ENCODE results near the gene CDKAL1.

Gene CDKAL1

GRCh38 chr6:20610636-20611370, 76.5 kb downstream of the CDKAL1 start:
- TF ChIP-seq TAF1 (IDR thresholded peaks at IDR 0.05; ENCODE audit: borderline replicate concordance, insufficient read depth, low read length) = no peak
- TF ChIP-seq, protein P1, sequence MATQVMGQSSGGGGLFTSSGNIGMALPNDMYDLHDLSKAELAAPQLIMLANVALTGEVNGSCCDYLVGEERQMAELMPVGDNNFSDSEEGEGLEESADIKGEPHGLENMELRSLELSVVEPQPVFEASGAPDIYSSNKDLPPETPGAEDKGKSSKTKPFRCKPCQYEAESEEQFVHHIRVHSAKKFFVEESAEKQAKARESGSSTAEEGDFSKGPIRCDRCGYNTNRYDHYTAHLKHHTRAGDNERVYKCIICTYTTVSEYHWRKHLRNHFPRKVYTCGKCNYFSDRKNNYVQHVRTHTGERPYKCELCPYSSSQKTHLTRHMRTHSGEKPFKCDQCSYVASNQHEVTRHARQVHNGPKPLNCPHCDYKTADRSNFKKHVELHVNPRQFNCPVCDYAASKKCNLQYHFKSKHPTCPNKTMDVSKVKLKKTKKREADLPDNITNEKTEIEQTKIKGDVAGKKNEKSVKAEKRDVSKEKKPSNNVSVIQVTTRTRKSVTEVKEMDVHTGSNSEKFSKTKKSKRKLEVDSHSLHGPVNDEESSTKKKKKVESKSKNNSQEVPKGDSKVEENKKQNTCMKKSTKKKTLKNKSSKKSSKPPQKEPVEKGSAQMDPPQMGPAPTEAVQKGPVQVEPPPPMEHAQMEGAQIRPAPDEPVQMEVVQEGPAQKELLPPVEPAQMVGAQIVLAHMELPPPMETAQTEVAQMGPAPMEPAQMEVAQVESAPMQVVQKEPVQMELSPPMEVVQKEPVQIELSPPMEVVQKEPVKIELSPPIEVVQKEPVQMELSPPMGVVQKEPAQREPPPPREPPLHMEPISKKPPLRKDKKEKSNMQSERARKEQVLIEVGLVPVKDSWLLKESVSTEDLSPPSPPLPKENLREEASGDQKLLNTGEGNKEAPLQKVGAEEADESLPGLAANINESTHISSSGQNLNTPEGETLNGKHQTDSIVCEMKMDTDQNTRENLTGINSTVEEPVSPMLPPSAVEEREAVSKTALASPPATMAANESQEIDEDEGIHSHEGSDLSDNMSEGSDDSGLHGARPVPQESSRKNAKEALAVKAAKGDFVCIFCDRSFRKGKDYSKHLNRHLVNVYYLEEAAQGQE (IDR thresholded peaks at IDR 0.05; ENCODE audit: insufficient read depth in 1 of 2, low read depth in 2 of 2, low read length in 2 of 2) = no peak
- TF ChIP-seq FOXP2 (optimal IDR thresholded peaks at IDR 0.05; ENCODE audit: borderline replicate concordance, extremely low read depth, extremely low read length, insufficient read depth) = no peak
- TF ChIP-seq POLR2AphosphoS5 (IDR thresholded peaks at IDR 0.05; ENCODE audit: low read depth, low read length) = no peak
- no peak for TF ChIP-seq SIN3A (IDR thresholded peaks at IDR 0.05; ENCODE audit: borderline replicate concordance, insufficient read depth, low read length)

GRCh38 chr6:20620043-20620442, 85.8 kb downstream of the CDKAL1 start:
- TF ChIP-seq SIN3A (IDR thresholded peaks at IDR 0.05; ENCODE audit: borderline replicate concordance, insufficient read depth, low read length) (no peak), TAF1 (IDR thresholded peaks at IDR 0.05; ENCODE audit: borderline replicate concordance, insufficient read depth, low read length) (no peak), FOXP2 (optimal IDR thresholded peaks at IDR 0.05; ENCODE audit: borderline replicate concordance, extremely low read depth, extremely low read length, insufficient read depth) (no peak)

DNA sequence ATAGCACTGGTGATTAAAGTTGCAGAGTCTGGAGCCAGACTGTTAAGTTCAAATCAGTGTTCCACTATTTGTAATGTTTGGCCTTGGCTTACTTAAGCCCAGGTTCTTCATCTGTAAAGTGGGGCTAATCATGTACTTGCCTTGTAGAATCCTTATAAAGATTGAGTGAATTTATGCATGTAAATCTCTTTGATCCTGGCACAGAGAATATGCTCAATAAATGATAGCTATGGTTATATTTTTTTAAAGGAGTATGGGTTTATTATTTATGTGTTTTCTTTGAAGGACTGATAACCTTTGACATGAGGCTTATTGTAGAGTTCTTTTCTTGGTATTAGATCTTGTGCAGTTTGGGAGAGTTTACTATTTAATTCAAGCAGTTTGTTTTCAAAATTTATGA, 89.5 kb downstream of the CDKAL1 start:
- no peak for TF ChIP-seq FOXP2 (optimal IDR thresholded peaks at IDR 0.05; ENCODE audit: borderline replicate concordance, extremely low read depth, extremely low read length, insufficient read depth)
- TF ChIP-seq TAF1 (IDR thresholded peaks at IDR 0.05; ENCODE audit: borderline replicate concordance, insufficient read depth, low read length) = no peak
- TF ChIP-seq SIN3A (IDR thresholded peaks at IDR 0.05; ENCODE audit: borderline replicate concordance, insufficient read depth, low read length) = no peak
- TF ChIP-seq, protein P1 (IDR thresholded peaks at IDR 0.05; ENCODE audit: insufficient read depth in 1 of 2, low read depth in 2 of 2, low read length in 2 of 2) = no peak
- no peak for TF ChIP-seq POLR2AphosphoS5 (IDR thresholded peaks at IDR 0.05; ENCODE audit: low read depth, low read length)

DNA sequence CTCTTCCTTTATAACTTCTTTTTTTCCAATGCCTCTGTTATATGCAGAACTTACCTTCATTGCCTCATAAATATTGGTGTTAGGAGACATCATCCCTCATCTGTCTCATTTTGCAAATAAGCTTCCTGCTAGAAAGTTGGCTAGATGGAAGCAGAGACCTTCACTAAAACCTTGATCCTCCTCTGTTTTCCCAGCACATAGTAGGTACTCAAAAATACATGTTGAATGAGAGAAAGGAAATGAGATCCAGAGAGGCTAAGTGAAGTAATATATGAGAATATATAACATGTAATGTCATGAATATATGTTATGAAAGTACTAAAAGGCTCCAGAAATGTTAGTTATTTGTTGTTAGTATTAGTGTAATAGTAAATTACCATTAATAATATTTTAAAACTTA, 91.9 kb downstream of the CDKAL1 start:
- TF ChIP-seq FOXP2 (optimal IDR thresholded peaks at IDR 0.05; ENCODE audit: borderline replicate concordance, extremely low read depth, extremely low read length, insufficient read depth) = no peak
- TF ChIP-seq POLR2AphosphoS5 (IDR thresholded peaks at IDR 0.05; ENCODE audit: low read depth, low read length) = no peak
- TF ChIP-seq, protein P1 (IDR thresholded peaks at IDR 0.05; ENCODE audit: insufficient read depth in 1 of 2, low read depth in 2 of 2, low read length in 2 of 2) = no peak
- TF ChIP-seq SIN3A (IDR thresholded peaks at IDR 0.05; ENCODE audit: borderline replicate concordance, insufficient read depth, low read length) = no peak
- TF ChIP-seq TAF1 (IDR thresholded peaks at IDR 0.05; ENCODE audit: borderline replicate concordance, insufficient read depth, low read length) = no peak

- TF ChIP-seq, protein P1 (IDR thresholded peaks at IDR 0.05; ENCODE audit: insufficient read depth in 1 of 2, low read depth in 2 of 2, low read length in 2 of 2) = no peak
- no peak for TF ChIP-seq SIN3A (IDR thresholded peaks at IDR 0.05; ENCODE audit: borderline replicate concordance, insufficient read depth, low read length)
- no peak for TF ChIP-seq TAF1 (IDR thresholded peaks at IDR 0.05; ENCODE audit: borderline replicate concordance, insufficient read depth, low read length)
- TF ChIP-seq POLR2AphosphoS5 (IDR thresholded peaks at IDR 0.05; ENCODE audit: low read depth, low read length) = no peak
- no peak for TF ChIP-seq FOXP2 (optimal IDR thresholded peaks at IDR 0.05; ENCODE audit: borderline replicate concordance, extremely low read depth, extremely low read length, insufficient read depth)
These were observed 95.3 kb downstream of the CDKAL1 start for GRCh38 chr6:20629509-20629908.
